Measurements from ENCODE around the gene LPCAT3.

DNA sequence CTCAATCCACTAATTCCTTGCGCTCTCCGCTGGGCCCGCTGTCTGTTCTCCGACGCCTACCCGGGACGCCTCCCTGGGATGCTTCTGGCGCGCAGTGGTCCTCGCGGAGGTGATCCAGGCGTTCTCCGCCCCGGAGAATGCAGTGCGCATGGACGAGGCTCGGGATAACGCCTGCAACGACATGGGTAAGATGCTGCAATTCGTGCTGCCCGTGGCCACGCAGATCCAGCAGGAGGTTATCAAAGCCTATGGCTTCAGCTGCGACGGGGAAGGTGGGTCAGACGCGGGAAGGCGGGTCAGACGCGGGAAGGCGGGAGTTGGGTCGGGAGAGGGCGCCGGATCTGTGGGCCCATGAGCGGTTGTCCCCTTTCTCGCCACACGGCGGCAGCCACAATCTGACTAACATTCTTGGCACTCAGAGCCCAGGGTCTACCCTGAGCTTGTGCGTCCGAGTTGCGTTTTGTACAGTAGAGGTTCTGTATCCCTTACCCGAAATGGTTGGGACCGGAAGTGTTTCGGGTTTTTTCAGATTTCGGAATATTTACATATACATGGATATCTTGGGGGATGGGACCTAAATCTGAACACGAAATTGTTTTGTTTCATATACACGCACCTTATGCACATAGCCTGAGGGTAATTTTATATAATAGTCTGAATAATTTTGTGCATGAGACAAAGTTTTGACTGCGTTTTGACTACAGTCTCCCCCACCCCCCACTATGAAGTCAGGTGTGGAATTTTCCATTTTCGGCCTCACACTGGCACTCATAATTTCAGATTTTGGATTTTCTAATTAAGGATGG lies 73.7 kb downstream of the LPCAT3 start:
- peak; percentile 64 to 98 (median 88) for TF ChIP-seq CTCF (IDR thresholded peaks at IDR 0.05)
- TF ChIP-seq POLR2A (IDR thresholded peaks at IDR 0.05) = peak; percentile 20 to 79

Data from thyroid gland (tissue), 4 donors.